K562 (cell line): ENCODE data around the gene SART3. TPM values are rescaled to one million over a fixed set of nuclear protein-coding genes. Genes with fewer than 3 reads are reported as not detected.

Experiments used
- BDP1 ChIP-seq: IDR thresholded peaks from 3 replicates; pipeline ENCODE4 v1.6.1; 2011; ENCODE audit not compliant: insufficient read length, insufficient read depth
- CC2D1A ChIP-seq: fragments of 450-650 bp; IDR thresholded peaks from 2 replicates; pipeline ENCODE4 v1.6.1; 2017; ENCODE audit warnings: mild to moderate bottlenecking
- CREB3L1 ChIP-seq: fragments of 450-650 bp; IDR thresholded peaks from 2 replicates; pipeline ENCODE4 v1.6.1; 2014; ENCODE audit warnings: low read depth, mild to moderate bottlenecking, moderate library complexity, borderline replicate concordance
- DPF2 ChIP-seq: fragments of 450-650 bp; IDR thresholded peaks from 2 replicates; pipeline ENCODE4 v1.6.1; 2016
- EP300 ChIP-seq: IDR thresholded peaks from 2 replicates; pipeline ENCODE4 v1.6.1; 2012; ENCODE audit warnings: low read length, improper control_type of control experiment
- GATAD2A ChIP-seq: fragments of 450-650 bp; IDR thresholded peaks from 2 replicates; pipeline ENCODE4 v1.6.1; 2017
- HCFC1 ChIP-seq: IDR thresholded peaks from 2 replicates; pipeline ENCODE4 v1.6.1; 2012; ENCODE audit warnings: low read depth, low read length, improper control_type of control experiment
- JUND ChIP-seq, 2 experiments: IDR thresholded peaks; 2 replicates in 1 of 2; 3 replicates in 1 of 2; pipeline ENCODE4 v1.6.1; 2011; ENCODE audit warnings: borderline replicate concordance in 2 of 2, low read depth in 2 of 2, low read length in 2 of 2, improper control_type of control experiment in 1 of 2, missing biosample characterization in 1 of 2, missing genetic modification characterization in 1 of 2, missing genetic modification reagents in 1 of 2
- MYC ChIP-seq, 2 experiments: fragments of 250-450 bp in 1 of 2; sonication (Bioruptor Pico) in 1 of 2; IDR thresholded peaks; 2 replicates each; pipeline versions ENCODE4 v1.5.1 to v1.6.1; 2012 to 2021; ENCODE audit warnings: low read depth in 2 of 2, borderline replicate concordance in 1 of 2, improper control_type of control experiment in 1 of 2, low read length in 1 of 2, mild to moderate bottlenecking in 1 of 2, moderate library complexity in 1 of 2
- NONO ChIP-seq, 2 experiments: fragments of 200-400 bp in 1 of 2; fragments of 450-650 bp in 1 of 2; formaldehyde crosslinking in 1 of 2; IDR thresholded peaks; 2 replicates each; pipeline ENCODE4 v1.6.1; 2017; ENCODE audit warnings: low read depth in 2 of 2, mild to moderate bottlenecking in 2 of 2, moderate library complexity in 2 of 2, low read length in 1 of 2
- SIN3A ChIP-seq, 2 experiments: fragments of 150-350 bp in 1 of 2; IDR thresholded peaks; 2 replicates each; pipeline ENCODE4 v1.6.1; 2011 to 2016; ENCODE audit warnings: borderline replicate concordance in 2 of 2, low read depth in 2 of 2, low read length in 2 of 2, mild to moderate bottlenecking in 2 of 2, moderate library complexity in 2 of 2; ENCODE audit not compliant: control insufficient read depth in 1 of 2
- SUPT5H ChIP-seq: fragments of 450-650 bp; IDR thresholded peaks from 2 replicates; pipeline ENCODE4 v1.6.1; 2016
- ZNF175 ChIP-seq: fragments of 200-800 bp; sonication (Bioruptor generic); IDR thresholded peaks from 2 replicates; pipeline ENCODE4 v1.6.1; 2016; ENCODE audit warnings: low read depth, mild to moderate bottlenecking, missing genetic modification characterization, missing compliant biosample characterization
- ZNF740 ChIP-seq, 3 experiments: fragments of 200-800 bp in 1 of 3; sonication (Bioruptor generic) in 1 of 3; sonication (generic) in 1 of 3; formaldehyde crosslinking in 1 of 3; IDR thresholded peaks; 2 replicates each; pipeline versions ENCODE4 v1.6.1 to v1.8.0; 2016 to 2022; ENCODE audit warnings: mild to moderate bottlenecking in 2 of 3, missing compliant biosample characterization in 2 of 3, missing genetic modification characterization in 2 of 3, missing genetic modification reagents in 1 of 3
- ZNF766 ChIP-seq: fragments of 200-800 bp; sonication (Bioruptor generic); conservative IDR thresholded peaks from 2 replicates; pipeline ENCODE4 v1.6.1; 2016; ENCODE audit warnings: missing genetic modification characterization, missing compliant biosample characterization
- polyA plus RNA-seq, 8 experiments: library from polyadenylated mRNA; depleted of rRNA in 4 of 8; stranded (reverse) in 5 of 8; unstranded in 3 of 8; fragments of >200 nt; fragmentation: Nextera tagmentation in 2 of 8; fragmentation: Illumina TruSeq in 1 of 8; extraction: Ambion mirVana in 2 of 8; extraction: Trizol in 1 of 8; gene quantifications; 2 replicates each; pipeline versions ENCODE4 v1.2.1 to v1.2.3, GENCODE V29; 2011 to 2014; ENCODE audit warnings: inconsistent platforms in 1 of 8, missing spikeins in 1 of 8
- total RNA-seq, 7 experiments: library from RNA; depleted of rRNA in 6 of 7; stranded (reverse); fragments of >200 nt in 6 of 7; fragmentation: Illumina TruSeq in 2 of 7; extraction: Trizol in 2 of 7; gene quantifications; 2 replicates each; pipeline versions ENCODE4 v1.2.1 to v1.2.3, GENCODE V29; 2011 to 2021; ENCODE audit warnings: low replicate concordance in 1 of 7
- TF ChIP-seq, protein P1 (sequence below): sonication (generic); formaldehyde crosslinking; IDR thresholded peaks from 2 replicates; pipeline ENCODE4 v1.8.0; 2022; ENCODE audit warnings: missing genetic modification reagents, mild to moderate bottlenecking, moderate library complexity, borderline replicate concordance
- TF ChIP-seq, protein P2 (sequence below): fragments of 450-650 bp; IDR thresholded peaks from 2 replicates; pipeline ENCODE4 v1.6.1; 2016
- TF ChIP-seq, protein P3 (sequence below): fragments of 200-800 bp; sonication (Bioruptor generic); IDR thresholded peaks from 2 replicates; pipeline ENCODE4 v1.6.1; 2017; ENCODE audit warnings: missing genetic modification characterization, missing compliant biosample characterization

The SART3 gene
- total and polyA plus RNA-seq, 9 of the 15 experiments (the other 6 are each of a cell fraction or from before 2014, with no cell fraction given), result 8.9 to 167 (median 56.7) TPM

DNA sequence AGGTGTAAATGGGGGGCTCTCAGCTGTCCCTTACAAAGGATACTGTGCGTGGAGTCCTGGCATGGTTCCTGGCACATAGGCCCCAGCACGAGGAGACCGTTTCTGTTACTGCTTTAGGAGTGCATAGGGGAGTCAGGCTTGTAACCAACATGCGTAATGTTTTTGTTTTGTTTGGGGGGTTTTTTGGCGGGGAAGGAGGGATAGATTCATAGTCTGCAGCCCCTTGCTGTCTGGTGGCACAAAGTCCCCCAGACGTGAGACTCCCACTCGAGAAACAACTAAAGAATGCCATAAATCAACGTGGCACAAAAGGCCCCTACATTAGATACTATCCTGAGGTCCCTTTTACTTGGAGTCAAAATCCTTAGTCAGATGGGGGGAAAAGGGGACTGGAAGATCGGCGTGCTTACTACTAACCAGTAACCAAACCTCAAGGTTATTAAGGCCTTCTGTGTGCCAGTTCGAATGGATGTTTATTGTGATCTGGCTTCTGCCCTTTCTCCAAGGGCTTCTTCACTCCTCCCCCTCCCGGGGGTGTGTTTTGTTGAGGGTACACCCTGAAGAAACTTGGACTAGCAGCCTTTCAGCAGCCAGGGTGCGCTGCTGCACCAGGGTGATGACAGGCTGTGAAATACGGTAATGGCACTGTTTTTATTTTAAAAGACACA is 2.3 kb upstream of the SART3 start (continued):
- TF ChIP-seq MYC (IDR thresholded peaks at IDR 0.05; ENCODE audit: low read depth, low read length) (peak; percentile 78), MYC (CRISPR knock-in tag; IDR thresholded peaks at IDR 0.05; ENCODE audit: borderline replicate concordance, low read depth) (no peak), ZNF766 (peak; percentile 53; the same call in 1 of the 2 replicates), SIN3A (IDR thresholded peaks at IDR 0.05; ENCODE audit: borderline replicate concordance in 2 of 2, control insufficient read depth in 1 of 2, low read depth in 2 of 2, low read length in 2 of 2) (0 out of 4 replicates have a peak, but pooled peaks of 1 of the 2 experiments have one; percentile 38), ZNF740 (CRISPR knock-in tag; IDR thresholded peaks at IDR 0.05) (no peak), ZNF740 (tag; IDR thresholded peaks at IDR 0.05) (peak in 1 of 2 experiments; percentile 49; a peak in 1 of 4 replicates), JUND (IDR thresholded peaks at IDR 0.05; ENCODE audit: borderline replicate concordance, low read depth, low read length) (peak; percentile 77), JUND (tag; IDR thresholded peaks at IDR 0.05; ENCODE audit: borderline replicate concordance, low read depth, low read length) (peak; percentile 32; the same call in 1 of the 3 replicates), HCFC1 (peak; percentile 59), SUPT5H (0 out of 2 replicates have a peak, but pooled peaks have one; percentile 19), DPF2 (peak; percentile 50; the same call in 1 of the 2 replicates), NONO (IDR thresholded peaks at IDR 0.05; ENCODE audit: low read depth in 2 of 2, low read length in 1 of 2) (peak in 1 of 2 experiments; percentile 57; a peak in 1 of 4 replicates), ZNF175 (CRISPR knock-in tag) (no peak), CREB3L1 (peak; percentile 28; the same call in 1 of the 2 replicates), BDP1 (no peak), CC2D1A (peak; percentile 55; the same call in 1 of the 2 replicates), EP300 (peak; percentile 83), GATAD2A (no peak)
- TF ChIP-seq, protein P1, sequence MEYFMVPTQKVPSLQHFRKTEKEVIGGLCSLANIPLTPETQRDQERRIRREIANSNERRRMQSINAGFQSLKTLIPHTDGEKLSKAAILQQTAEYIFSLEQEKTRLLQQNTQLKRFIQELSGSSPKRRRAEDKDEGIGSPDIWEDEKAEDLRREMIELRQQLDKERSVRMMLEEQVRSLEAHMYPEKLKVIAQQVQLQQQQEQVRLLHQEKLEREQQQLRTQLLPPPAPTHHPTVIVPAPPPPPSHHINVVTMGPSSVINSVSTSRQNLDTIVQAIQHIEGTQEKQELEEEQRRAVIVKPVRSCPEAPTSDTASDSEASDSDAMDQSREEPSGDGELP (CRISPR knock-in tag), result peak; percentile 45; the same call in 1 of the 2 replicates
- TF ChIP-seq, protein P2, sequence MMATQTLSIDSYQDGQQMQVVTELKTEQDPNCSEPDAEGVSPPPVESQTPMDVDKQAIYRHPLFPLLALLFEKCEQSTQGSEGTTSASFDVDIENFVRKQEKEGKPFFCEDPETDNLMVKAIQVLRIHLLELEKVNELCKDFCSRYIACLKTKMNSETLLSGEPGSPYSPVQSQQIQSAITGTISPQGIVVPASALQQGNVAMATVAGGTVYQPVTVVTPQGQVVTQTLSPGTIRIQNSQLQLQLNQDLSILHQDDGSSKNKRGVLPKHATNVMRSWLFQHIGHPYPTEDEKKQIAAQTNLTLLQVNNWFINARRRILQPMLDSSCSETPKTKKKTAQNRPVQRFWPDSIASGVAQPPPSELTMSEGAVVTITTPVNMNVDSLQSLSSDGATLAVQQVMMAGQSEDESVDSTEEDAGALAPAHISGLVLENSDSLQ, result peak; percentile 66
- TF ChIP-seq, protein P3, sequence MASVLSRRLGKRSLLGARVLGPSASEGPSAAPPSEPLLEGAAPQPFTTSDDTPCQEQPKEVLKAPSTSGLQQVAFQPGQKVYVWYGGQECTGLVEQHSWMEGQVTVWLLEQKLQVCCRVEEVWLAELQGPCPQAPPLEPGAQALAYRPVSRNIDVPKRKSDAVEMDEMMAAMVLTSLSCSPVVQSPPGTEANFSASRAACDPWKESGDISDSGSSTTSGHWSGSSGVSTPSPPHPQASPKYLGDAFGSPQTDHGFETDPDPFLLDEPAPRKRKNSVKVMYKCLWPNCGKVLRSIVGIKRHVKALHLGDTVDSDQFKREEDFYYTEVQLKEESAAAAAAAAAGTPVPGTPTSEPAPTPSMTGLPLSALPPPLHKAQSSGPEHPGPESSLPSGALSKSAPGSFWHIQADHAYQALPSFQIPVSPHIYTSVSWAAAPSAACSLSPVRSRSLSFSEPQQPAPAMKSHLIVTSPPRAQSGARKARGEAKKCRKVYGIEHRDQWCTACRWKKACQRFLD, result 0 out of 2 replicates have a peak, but pooled peaks have one; percentile 2
